Neural cell (in vitro differentiated cells): ENCODE measurements around the gene GRIFIN. TPM values are rescaled to one million over a fixed set of nuclear protein-coding genes. Genes with fewer than 3 reads are reported as not detected.

Experiments
- H2AFZ ChIP-seq: fragments of 200-600, 300-800 bp; sonication (generic), shearing (Covaris generic); 2 replicates; pipeline ENCODE4 v1.6.0; 2014; ENCODE audit warnings: low read depth, mild to moderate bottlenecking, antibody characterized with exemption, low read length, moderate library complexity
- H3F3A ChIP-seq: fragments of 200-600 bp; shearing (Covaris generic); 2 replicates; pipeline ENCODE4 v1.6.1; 2016; ENCODE audit warnings: mild to moderate bottlenecking, moderate library complexity, mixed read lengths, antibody characterized with exemption, low read length; ENCODE audit not compliant: insufficient read depth, poor library complexity, severe bottlenecking
- H3K27ac ChIP-seq: fragments of 200-600, 300-800 bp; sonication (generic), shearing (Covaris generic); 2 replicates; pipeline ENCODE4 v1.5.1; 2014; ENCODE audit warnings: mild to moderate bottlenecking, low read length, moderate library complexity
- H3K27me3 ChIP-seq: fragments of 300-800, 200-600 bp; sonication (generic), shearing (Covaris generic); 2 replicates; pipeline ENCODE4 v1.6.0; 2014; ENCODE audit warnings: mild to moderate bottlenecking, low read depth, low read length, moderate library complexity; ENCODE audit not compliant: insufficient read depth
- H3K36me3 ChIP-seq: fragments of 300-800, 200-600 bp; sonication (generic), shearing (Covaris generic); 2 replicates; pipeline ENCODE4 v1.5.1; 2014; ENCODE audit warnings: mild to moderate bottlenecking, antibody characterized with exemption, low read length, moderate library complexity; ENCODE audit not compliant: insufficient read depth
- H3K4me2 ChIP-seq: fragments of 300-800, 200-600 bp; sonication (generic), shearing (Covaris generic); 2 replicates; pipeline ENCODE4 v1.6.0; 2014; ENCODE audit warnings: mild to moderate bottlenecking, low read length
- H3K4me3 ChIP-seq: fragments of 300-800, 200-600 bp; sonication (generic), shearing (Covaris generic); 2 replicates; pipeline ENCODE4 v1.5.1; 2014; ENCODE audit warnings: mild to moderate bottlenecking, low read length, moderate library complexity
- H3K79me2 ChIP-seq: fragments of 200-600 bp; shearing (Covaris generic); replicated peaks from 2 replicates; pipeline ENCODE4 v1.6.0; 2014; ENCODE audit warnings: mild to moderate bottlenecking, low read length, moderate library complexity; ENCODE audit not compliant: insufficient read depth
- H3K9ac ChIP-seq: fragments of 300-800, 200-600 bp; sonication (generic), shearing (Covaris generic); 2 replicates; pipeline ENCODE4 v1.6.1; 2016; ENCODE audit warnings: mild to moderate bottlenecking, low read length, mixed read lengths
- H3K9me2 ChIP-seq: fragments of 200-600 bp; shearing (Covaris generic); 2 replicates; pipeline ENCODE4 v1.6.1; 2016; ENCODE audit warnings: mild to moderate bottlenecking, low read length, mixed read lengths; ENCODE audit not compliant: insufficient read depth
- H3K9me3 ChIP-seq: fragments of 200-600, 300-800 bp; sonication (generic), shearing (Covaris generic); 2 replicates; pipeline ENCODE4 v1.6.1; 2016; ENCODE audit warnings: mild to moderate bottlenecking, mixed run types, low read length, moderate library complexity, mixed read lengths
- H4K20me1 ChIP-seq: fragments of 200-600 bp; shearing (Covaris generic); 2 replicates; pipeline ENCODE4 v1.6.1; 2016; ENCODE audit warnings: mild to moderate bottlenecking, mixed run types; ENCODE audit not compliant: insufficient read depth
- CTCF ChIP-seq: fragments of 450-650 bp; IDR thresholded peaks from 2 replicates; pipeline ENCODE4 v1.5.1; 2014; ENCODE audit warnings: antibody characterized with exemption, mild to moderate bottlenecking, moderate library complexity; ENCODE audit not compliant: poor library complexity, severe bottlenecking
- EP300 ChIP-seq: fragments of 450-650 bp; conservative IDR thresholded peaks from 2 replicates; pipeline ENCODE4 v1.6.1; 2014; ENCODE audit warnings: antibody characterized with exemption, mild to moderate bottlenecking, moderate library complexity; ENCODE audit not compliant: poor library complexity, severe bottlenecking
- EZH2 ChIP-seq: fragments of 200-600, 300-800 bp; shearing (Covaris generic), sonication (generic); IDR thresholded peaks from 2 replicates; pipeline ENCODE4 v1.6.1; 2014; ENCODE audit warnings: antibody characterized with exemption, low read length, borderline replicate concordance, mild to moderate bottlenecking; ENCODE audit not compliant: insufficient read depth, poor library complexity, severe bottlenecking
- MXI1 ChIP-seq: fragments of 450-650 bp; conservative IDR thresholded peaks from 2 replicates; pipeline ENCODE4 v1.6.1; 2014; ENCODE audit warnings: antibody characterized with exemption, mild to moderate bottlenecking; ENCODE audit not compliant: poor library complexity, severe bottlenecking
- POLR2AphosphoS5 ChIP-seq: IDR thresholded peaks from 2 replicates; pipeline ENCODE4 v1.6.1; 2012
- RAD21 ChIP-seq: fragments of 450-650 bp; conservative IDR thresholded peaks from 2 replicates; pipeline ENCODE4 v1.6.1; 2014; ENCODE audit warnings: antibody characterized with exemption, mild to moderate bottlenecking, moderate library complexity
- REST ChIP-seq: IDR thresholded peaks from 2 replicates; pipeline ENCODE4 v1.6.1; 2012; ENCODE audit warnings: borderline replicate concordance
- SMC3 ChIP-seq: fragments of 450-650 bp; conservative IDR thresholded peaks from 2 replicates; pipeline ENCODE4 v1.6.1; 2014; ENCODE audit warnings: antibody characterized with exemption, mild to moderate bottlenecking, moderate library complexity; ENCODE audit not compliant: poor library complexity
- TAF1 ChIP-seq: IDR thresholded peaks from 2 replicates; pipeline ENCODE4 v1.6.1; 2012; ENCODE audit warnings: low read depth
- polyA plus RNA-seq: library from polyadenylated mRNA; depleted of rRNA; stranded (reverse); fragments of >200 nt; gene quantifications from 2 replicates; pipeline ENCODE4 v1.2.3, GENCODE V29; 2014

GRIFIN gene
- polyA plus RNA-seq, 1 donor from 2014 or later = not detected

GRCh38 chr7:2443491-2443890 lies 32.7 kb downstream of the GRIFIN start:
- no peaks in the 10 kb centered on the region for H3K79me2 ChIP-seq
- no peaks in the 10 kb centered on the region for H3K36me3 ChIP-seq
- TF ChIP-seq POLR2AphosphoS5 (no peak), MXI1 (no peak), EP300 (no peak), EZH2 (no peak), CTCF (no peak), TAF1 (no peak), REST (no peak), SMC3 (no peak), RAD21 (no peak)
- H3F3A ChIP-seq = no peaks in the 10 kb centered on the region
- H3K27ac ChIP-seq = no peak overlapping the region
- no peak overlapping the region for H3K4me2 ChIP-seq
- H3K9ac ChIP-seq = no peak overlapping the region
- H3K4me3 ChIP-seq = no peak overlapping the region
- no peaks in the 10 kb centered on the region for H3K9me3 ChIP-seq
- H3K27me3 ChIP-seq = no peaks in the 10 kb centered on the region
- no peaks in the 10 kb centered on the region for H3K9me2 ChIP-seq
- no peaks in the 10 kb centered on the region for H4K20me1 ChIP-seq
- no peak overlapping the region for H2AFZ ChIP-seq

- TF ChIP-seq TAF1 (no peak), RAD21 (no peak), SMC3 (no peak), EZH2 (no peak), CTCF (no peak), EP300 (no peak), REST (no peak), MXI1 (no peak), POLR2AphosphoS5 (no peak)
Measured at GRCh38 chr7:2441430-2442058, 34.7 kb downstream of the GRIFIN start.

More at GRCh38 chr7:2441430-2442058, 34.7 kb downstream of the GRIFIN start:
- Histone ChIP-seq H3K27ac (no peak overlapping the region), H3K4me2 (no peak overlapping the region), H4K20me1 (no peaks in the 10 kb centered on the region), H3K79me2 (no peaks in the 10 kb centered on the region), H3K9me3 (no peaks in the 10 kb centered on the region), H3F3A (no peaks in the 10 kb centered on the region), H3K27me3 (no peaks in the 10 kb centered on the region), H3K36me3 (no peaks in the 10 kb centered on the region), H3K9ac (no peak overlapping the region), H3K9me2 (no peaks in the 10 kb centered on the region), H2AFZ (no peak overlapping the region), H3K4me3 (no peak overlapping the region)
